ENCODE data around the gene STAP2.
"Not testable (repeated sequence)": the region's sequence is repeated elsewhere in the genome, so short reads cannot be mapped to it uniquely, and the experiment has no call there.

STAP2 gene

GRCh38 chr19:4298810-4299550 lies 39.6 kb downstream of the STAP2 start:
- DNase-seq (ENCODE audit: low spot score) = no peak

- DNase-seq (ENCODE audit: low spot score) = no peak
Measured at GRCh38 chr19:4297901-4298809, 40.5 kb downstream of the STAP2 start.

- DNase-seq (ENCODE audit: low spot score) = peak; percentile 65
Measured at GRCh38 chr19:4295972-4296771, 42.5 kb downstream of the STAP2 start.

- no peak for DNase-seq (ENCODE audit: low spot score)
Measured at GRCh38 chr19:4294389-4294788, 44.2 kb downstream of the STAP2 start.

- no peak for DNase-seq (ENCODE audit: low spot score)
Measured at GRCh38 chr19:4292515-4292914, 46.1 kb downstream of the STAP2 start.

- no peak for DNase-seq (ENCODE audit: low spot score)
Measured at GRCh38 chr19:4291184-4291732, 47.4 kb downstream of the STAP2 start.

GRCh38 chr19:4288091-4288777 lies 50.4 kb downstream of the STAP2 start:
- DNase-seq (ENCODE audit: low spot score) = no peak

GRCh38 chr19:4286141-4286540 lies 52.5 kb downstream of the STAP2 start:
- DNase-seq (ENCODE audit: low spot score) = not testable (repeated sequence)

- DNase-seq (ENCODE audit: low spot score) = no peak
Measured at GRCh38 chr19:4284974-4285373, 53.7 kb downstream of the STAP2 start.

- DNase-seq (ENCODE audit: low spot score) = no peak
Measured at GRCh38 chr19:4284176-4284958, 54.3 kb downstream of the STAP2 start.

GRCh38 chr19:4279530-4280422 lies 58.9 kb downstream of the STAP2 start:
- DNase-seq (ENCODE audit: low spot score) = no peak

GRCh38 chr19:4279267-4279529 lies 59.4 kb downstream of the STAP2 start:
- DNase-seq (ENCODE audit: low spot score) = no peak

GRCh38 chr19:4278419-4279266 lies 60.0 kb downstream of the STAP2 start, which contains the start of gene SHD:
TSS of gene SHD (plus strand) at chr19:4279266. CDS start at chr19:4280064, 798 bp downstream.
- DNase-seq (ENCODE audit: low spot score) = no peak

GRCh38 chr19:4278010-4278409 lies 60.6 kb downstream of the STAP2 start:
- no peak for DNase-seq (ENCODE audit: low spot score)

- DNase-seq (ENCODE audit: low spot score) = no peak
Measured at GRCh38 chr19:4277191-4277696, 61.4 kb downstream of the STAP2 start.

GRCh38 chr19:4274321-4274686 lies 64.3 kb downstream of the STAP2 start:
- not testable (repeated sequence) for DNase-seq (ENCODE audit: low spot score)

Measured in putamen (tissue), 1 donor.